ENCODE results near the gene C1orf53. TPM values are rescaled to one million over a fixed set of nuclear protein-coding genes. Genes with fewer than 3 reads are reported as not detected.

C1orf53 gene
- total RNA-seq, 1 experiment from 2014 or later, result 7.2 TPM

DNA sequence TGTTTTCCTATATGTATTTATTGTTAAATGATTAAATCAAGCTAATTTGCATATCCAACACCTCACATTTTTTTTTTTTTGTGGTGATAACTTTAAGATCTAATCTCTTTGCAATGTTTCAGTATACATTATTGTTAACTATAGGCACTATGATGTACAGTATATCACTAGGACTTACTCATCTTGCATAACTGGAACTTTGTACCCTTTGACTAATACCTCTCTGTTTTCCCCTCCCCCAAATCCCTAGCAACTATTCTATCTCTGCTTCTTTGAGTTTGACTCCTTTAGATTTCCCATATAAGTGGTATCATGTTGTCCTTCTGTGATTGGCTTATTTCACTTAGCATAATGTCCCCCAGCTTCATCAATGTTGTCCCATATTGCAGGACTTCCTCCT lies 9.7 kb upstream of the C1orf53 start:
- ATAC-seq, result no peak
- POLR2A ChIA-PET, result no interaction called here
- no peaks in the 10 kb centered on the region for H3K4me1 ChIP-seq (ENCODE audit: control insufficient read depth, insufficient read depth, low read length)
- H3K9me3 ChIP-seq (ENCODE audit: control insufficient read depth, insufficient read depth, low read depth, low read length), result no peaks in the 10 kb centered on the region
- no peaks in the 10 kb centered on the region for H3K27me3 ChIP-seq (ENCODE audit: control insufficient read depth, insufficient read depth, low read length)
- no peaks in the 10 kb centered on the region for H3K36me3 ChIP-seq (ENCODE audit: control insufficient read depth, insufficient read depth, low read length)
- in situ Hi-C loops (cut with HindIII; ENCODE audit: low pct_unique_long_range_greater_than_20kb, low sequenced_read_pairs), result no loop called here
- BruUV-seq (replicated peaks), result no TSS peak
- H3K4me3 ChIP-seq (ENCODE audit: low read depth in 2 of 2, low read length in 2 of 2), result no peak overlapping the region
- no peak for DNase-seq (ENCODE audit: low read depth, low spot score)
- H3K27ac ChIP-seq (ENCODE audit: low read length), result no peak overlapping the region
- TF ChIP-seq POLR2AphosphoS5 (IDR thresholded peaks at IDR 0.05; ENCODE audit: low read depth, low read length) (no peak), SIN3A (IDR thresholded peaks at IDR 0.05; ENCODE audit: borderline replicate concordance, insufficient read depth, low read depth, low read length) (no peak), TCF7L2 (IDR thresholded peaks at IDR 0.05; ENCODE audit: low read depth, low read length) (no peak)
- TF ChIP-seq, protein P1, sequence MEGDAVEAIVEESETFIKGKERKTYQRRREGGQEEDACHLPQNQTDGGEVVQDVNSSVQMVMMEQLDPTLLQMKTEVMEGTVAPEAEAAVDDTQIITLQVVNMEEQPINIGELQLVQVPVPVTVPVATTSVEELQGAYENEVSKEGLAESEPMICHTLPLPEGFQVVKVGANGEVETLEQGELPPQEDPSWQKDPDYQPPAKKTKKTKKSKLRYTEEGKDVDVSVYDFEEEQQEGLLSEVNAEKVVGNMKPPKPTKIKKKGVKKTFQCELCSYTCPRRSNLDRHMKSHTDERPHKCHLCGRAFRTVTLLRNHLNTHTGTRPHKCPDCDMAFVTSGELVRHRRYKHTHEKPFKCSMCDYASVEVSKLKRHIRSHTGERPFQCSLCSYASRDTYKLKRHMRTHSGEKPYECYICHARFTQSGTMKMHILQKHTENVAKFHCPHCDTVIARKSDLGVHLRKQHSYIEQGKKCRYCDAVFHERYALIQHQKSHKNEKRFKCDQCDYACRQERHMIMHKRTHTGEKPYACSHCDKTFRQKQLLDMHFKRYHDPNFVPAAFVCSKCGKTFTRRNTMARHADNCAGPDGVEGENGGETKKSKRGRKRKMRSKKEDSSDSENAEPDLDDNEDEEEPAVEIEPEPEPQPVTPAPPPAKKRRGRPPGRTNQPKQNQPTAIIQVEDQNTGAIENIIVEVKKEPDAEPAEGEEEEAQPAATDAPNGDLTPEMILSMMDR (IDR thresholded peaks at IDR 0.05), result no peak
- TF ChIP-seq, protein P2, sequence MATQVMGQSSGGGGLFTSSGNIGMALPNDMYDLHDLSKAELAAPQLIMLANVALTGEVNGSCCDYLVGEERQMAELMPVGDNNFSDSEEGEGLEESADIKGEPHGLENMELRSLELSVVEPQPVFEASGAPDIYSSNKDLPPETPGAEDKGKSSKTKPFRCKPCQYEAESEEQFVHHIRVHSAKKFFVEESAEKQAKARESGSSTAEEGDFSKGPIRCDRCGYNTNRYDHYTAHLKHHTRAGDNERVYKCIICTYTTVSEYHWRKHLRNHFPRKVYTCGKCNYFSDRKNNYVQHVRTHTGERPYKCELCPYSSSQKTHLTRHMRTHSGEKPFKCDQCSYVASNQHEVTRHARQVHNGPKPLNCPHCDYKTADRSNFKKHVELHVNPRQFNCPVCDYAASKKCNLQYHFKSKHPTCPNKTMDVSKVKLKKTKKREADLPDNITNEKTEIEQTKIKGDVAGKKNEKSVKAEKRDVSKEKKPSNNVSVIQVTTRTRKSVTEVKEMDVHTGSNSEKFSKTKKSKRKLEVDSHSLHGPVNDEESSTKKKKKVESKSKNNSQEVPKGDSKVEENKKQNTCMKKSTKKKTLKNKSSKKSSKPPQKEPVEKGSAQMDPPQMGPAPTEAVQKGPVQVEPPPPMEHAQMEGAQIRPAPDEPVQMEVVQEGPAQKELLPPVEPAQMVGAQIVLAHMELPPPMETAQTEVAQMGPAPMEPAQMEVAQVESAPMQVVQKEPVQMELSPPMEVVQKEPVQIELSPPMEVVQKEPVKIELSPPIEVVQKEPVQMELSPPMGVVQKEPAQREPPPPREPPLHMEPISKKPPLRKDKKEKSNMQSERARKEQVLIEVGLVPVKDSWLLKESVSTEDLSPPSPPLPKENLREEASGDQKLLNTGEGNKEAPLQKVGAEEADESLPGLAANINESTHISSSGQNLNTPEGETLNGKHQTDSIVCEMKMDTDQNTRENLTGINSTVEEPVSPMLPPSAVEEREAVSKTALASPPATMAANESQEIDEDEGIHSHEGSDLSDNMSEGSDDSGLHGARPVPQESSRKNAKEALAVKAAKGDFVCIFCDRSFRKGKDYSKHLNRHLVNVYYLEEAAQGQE (IDR thresholded peaks at IDR 0.05; ENCODE audit: insufficient read depth in 1 of 2, low read depth in 2 of 2, low read length in 1 of 2), result no peak
- intact Hi-C loops (cut with micrococcal nuclease; ENCODE audit: unreplicated experiment), result no loop called here
- CTCF ChIA-PET, result interaction anchor here (1.4 kb wide), 1 partner anchor 24 kb away, joined by 5 read pairs; no protein-coding TSS in a partner anchor

DNA sequence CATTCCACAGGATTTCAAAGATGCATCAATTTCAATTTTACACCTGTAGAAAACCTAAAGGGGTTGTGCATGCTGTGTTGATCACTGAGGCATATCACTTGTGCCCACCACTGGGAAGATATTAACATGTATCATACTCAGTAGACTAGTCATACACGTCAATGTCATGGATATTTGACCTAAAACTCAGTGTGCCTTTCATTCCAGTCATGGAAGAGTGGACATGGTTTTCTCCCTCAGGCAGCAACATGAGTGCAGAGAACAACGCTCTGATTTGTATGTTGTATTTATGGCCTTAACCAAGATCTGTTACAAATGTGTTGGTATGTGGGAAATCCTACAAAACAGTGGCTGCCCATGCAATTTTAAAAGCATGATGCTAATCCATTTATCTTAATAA lies 6.1 kb upstream of the C1orf53 start:
- ChIA-PET POLR2A (no interaction called here), CTCF (no interaction called here)
- DNase-seq (ENCODE audit: low read depth, low spot score) (no peak), ATAC-seq (no peak)
- Histone ChIP-seq H3K9me3 (ENCODE audit: control insufficient read depth, insufficient read depth, low read depth, low read length) (no peaks in the 10 kb centered on the region), H3K36me3 (ENCODE audit: control insufficient read depth, insufficient read depth, low read length) (no peaks in the 10 kb centered on the region), H3K27ac (ENCODE audit: low read length) (no peak overlapping the region), H3K4me3 (ENCODE audit: low read depth in 2 of 2, low read length in 2 of 2) (no peak overlapping the region), H3K27me3 (ENCODE audit: control insufficient read depth, insufficient read depth, low read length) (no peaks in the 10 kb centered on the region), H3K4me1 (ENCODE audit: control insufficient read depth, insufficient read depth, low read length) (no peaks in the 10 kb centered on the region)
- in situ Hi-C loops (cut with HindIII; ENCODE audit: low pct_unique_long_range_greater_than_20kb, low sequenced_read_pairs), result no loop called here
- intact Hi-C loops (cut with micrococcal nuclease; ENCODE audit: unreplicated experiment), result no loop called here
- TF ChIP-seq SIN3A (IDR thresholded peaks at IDR 0.05; ENCODE audit: borderline replicate concordance, insufficient read depth, low read depth, low read length) (no peak), POLR2AphosphoS5 (IDR thresholded peaks at IDR 0.05; ENCODE audit: low read depth, low read length) (no peak), TCF7L2 (IDR thresholded peaks at IDR 0.05; ENCODE audit: low read depth, low read length) (no peak)
- TF ChIP-seq, protein P1 (IDR thresholded peaks at IDR 0.05), result no peak
- TF ChIP-seq, protein P2 (IDR thresholded peaks at IDR 0.05; ENCODE audit: insufficient read depth in 1 of 2, low read depth in 2 of 2, low read length in 1 of 2), result no peak
- no TSS peak for BruUV-seq (replicated peaks)
